VCaP (cell line): ENCODE results near the gene GAD1.

Experiments
- H3K27ac ChIP-seq: fragments of 450-650 bp; 2 replicates; pipeline ENCODE4 v1.5.1; 2017
- TF ChIP-seq, protein P1 (sequence below): fragments of 450-650 bp; conservative IDR thresholded peaks from 2 replicates; pipeline ENCODE4 v1.5.1; 2017; ENCODE audit warnings: mild to moderate bottlenecking, moderate library complexity

Gene GAD1

DNA sequence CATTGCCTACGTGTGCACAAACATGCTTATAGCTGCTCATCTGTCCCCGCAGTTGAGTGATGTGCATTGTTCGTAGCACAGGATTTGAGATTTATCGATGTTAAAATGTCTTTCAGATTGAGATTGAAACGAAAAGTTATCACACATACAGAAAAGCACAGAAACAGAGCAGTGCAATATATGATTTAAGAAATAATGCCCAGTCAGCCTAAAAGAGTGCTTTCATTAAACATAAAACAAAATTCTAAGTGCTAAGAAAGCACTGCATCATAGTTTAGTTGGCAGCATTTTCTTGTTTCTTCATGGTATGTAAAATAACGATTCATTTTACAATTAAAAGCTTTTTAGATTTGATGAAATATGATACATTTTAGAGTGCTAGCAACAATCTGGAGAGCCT is 80.4 kb downstream of the GAD1 start:
- TF ChIP-seq, protein P1, sequence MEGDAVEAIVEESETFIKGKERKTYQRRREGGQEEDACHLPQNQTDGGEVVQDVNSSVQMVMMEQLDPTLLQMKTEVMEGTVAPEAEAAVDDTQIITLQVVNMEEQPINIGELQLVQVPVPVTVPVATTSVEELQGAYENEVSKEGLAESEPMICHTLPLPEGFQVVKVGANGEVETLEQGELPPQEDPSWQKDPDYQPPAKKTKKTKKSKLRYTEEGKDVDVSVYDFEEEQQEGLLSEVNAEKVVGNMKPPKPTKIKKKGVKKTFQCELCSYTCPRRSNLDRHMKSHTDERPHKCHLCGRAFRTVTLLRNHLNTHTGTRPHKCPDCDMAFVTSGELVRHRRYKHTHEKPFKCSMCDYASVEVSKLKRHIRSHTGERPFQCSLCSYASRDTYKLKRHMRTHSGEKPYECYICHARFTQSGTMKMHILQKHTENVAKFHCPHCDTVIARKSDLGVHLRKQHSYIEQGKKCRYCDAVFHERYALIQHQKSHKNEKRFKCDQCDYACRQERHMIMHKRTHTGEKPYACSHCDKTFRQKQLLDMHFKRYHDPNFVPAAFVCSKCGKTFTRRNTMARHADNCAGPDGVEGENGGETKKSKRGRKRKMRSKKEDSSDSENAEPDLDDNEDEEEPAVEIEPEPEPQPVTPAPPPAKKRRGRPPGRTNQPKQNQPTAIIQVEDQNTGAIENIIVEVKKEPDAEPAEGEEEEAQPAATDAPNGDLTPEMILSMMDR = no peak
- no peak overlapping the region for H3K27ac ChIP-seq

DNA sequence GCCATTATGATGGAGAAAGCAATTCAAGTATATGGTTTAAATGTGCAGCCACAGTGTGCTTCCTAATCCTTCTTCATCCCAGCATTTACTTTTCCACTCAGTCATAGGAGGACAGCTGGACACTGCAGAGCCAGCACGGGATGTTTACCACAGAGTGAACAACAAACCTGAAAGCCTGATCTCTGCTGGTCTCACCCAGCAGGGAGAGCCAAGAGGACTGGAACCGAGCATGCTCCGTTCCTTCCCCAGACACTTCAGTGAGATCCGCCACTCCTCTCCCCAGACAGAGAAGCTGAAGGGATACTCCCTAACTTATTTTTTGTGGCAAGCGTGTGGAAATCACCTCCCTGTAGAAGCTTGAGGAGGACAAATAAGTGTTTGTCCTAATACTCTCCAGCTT is 89.2 kb downstream of the GAD1 start:
- TF ChIP-seq, protein P1 = no peak
- H3K27ac ChIP-seq = no peak overlapping the region
